GM18511 (cell line): Measurements from ENCODE around the gene TTC34.
"Not testable (repeated sequence)": the region's sequence is repeated elsewhere in the genome, so short reads cannot be mapped to it uniquely, and the experiment has no call there.

Experiments
- ATAC-seq: cut with Tn5 transposase; IDR thresholded peaks from one replicate; pipeline ENCODE4 v1.9.1; 2021; ENCODE audit warnings: mild to moderate bottlenecking, moderate library complexity; ENCODE audit not compliant: unreplicated experiment

Gene TTC34

DNA sequence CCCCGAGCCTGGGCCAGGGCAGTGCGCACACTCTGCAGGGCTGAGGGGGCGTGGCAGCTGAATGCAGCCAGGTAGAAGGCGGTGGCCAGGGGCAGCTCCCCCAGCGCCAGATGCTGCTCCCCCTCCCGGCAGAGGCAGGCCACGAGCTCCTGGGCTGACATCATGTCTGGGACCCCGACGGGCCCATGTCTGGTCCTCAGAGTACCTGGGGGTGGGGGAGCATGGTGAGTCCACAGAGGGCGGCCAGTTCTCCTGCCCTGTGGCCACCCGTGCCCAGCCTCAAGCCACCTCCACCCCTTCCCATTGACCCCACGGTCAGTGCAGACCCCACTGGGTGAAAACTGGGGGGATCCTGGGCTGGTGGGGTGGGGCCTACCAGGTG, 838 bp downstream of the TTC34 start:
- ATAC-seq, result no peak

GRCh38 chr1:2799811-2800663, 1.5 kb downstream of the TTC34 start:
- no peak for ATAC-seq

- ATAC-seq, result not testable (repeated sequence)
These were observed 2.5 kb downstream of the TTC34 start for GRCh38 chr1:2798958-2799357.

DNA sequence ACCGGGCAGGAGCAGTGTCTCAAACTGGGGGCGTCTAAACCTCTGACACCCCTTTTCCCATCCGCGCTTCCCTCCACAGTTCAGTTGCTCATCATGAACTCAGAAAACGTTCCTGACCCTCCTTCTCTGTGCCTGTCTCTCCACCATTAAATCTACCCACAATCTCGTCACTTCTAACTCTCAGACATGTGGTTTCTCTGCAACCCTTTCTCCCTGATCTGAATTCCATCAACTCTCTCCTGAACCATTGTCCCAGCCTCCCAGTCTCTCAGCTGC, 3.8 kb downstream of the TTC34 start:
- no peak for ATAC-seq

DNA sequence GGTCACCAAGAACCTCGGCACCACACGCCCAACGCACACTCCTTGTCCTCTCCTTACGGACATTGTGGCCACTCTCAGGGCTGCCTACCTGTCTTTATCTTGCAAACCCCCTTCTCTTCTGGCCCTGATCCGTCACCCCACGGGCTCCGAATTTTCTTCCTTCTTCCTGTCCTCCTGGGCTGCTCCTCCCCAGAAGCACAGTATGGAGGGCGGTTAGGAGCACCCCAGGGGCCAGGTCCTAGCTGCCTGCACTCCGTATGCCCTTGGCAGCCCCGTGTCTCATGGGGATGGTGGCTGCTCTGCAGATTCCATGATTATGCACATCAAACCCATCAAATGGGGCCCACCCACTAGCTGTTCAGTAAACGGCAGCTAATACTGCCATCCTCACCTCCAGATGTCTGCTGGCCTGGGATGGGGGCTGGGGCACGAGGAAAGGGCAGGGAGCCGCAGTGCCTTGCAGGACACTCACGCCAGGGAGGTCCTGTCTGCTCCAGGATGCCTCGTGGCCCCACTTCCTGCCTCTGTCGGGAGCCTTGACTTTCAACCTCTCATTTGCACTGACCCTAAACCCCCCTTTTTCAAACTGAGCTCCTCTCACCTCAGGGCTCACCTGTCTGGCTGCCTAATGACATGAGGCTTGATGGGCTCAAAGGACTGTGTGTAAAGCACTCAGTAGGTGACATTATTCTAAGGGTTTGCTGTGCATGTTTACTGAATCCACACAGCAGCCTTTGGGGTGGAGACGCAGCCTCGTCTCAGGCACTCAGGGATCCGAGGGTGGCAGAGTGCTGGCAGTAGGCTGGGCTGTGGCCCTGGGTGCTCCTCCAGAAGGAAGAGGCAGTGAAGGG, 4.4 kb downstream of the TTC34 start:
- no peak for ATAC-seq

- no peak for ATAC-seq
These were observed 5.6 kb downstream of the TTC34 start for GRCh38 chr1:2795926-2796325.

DNA sequence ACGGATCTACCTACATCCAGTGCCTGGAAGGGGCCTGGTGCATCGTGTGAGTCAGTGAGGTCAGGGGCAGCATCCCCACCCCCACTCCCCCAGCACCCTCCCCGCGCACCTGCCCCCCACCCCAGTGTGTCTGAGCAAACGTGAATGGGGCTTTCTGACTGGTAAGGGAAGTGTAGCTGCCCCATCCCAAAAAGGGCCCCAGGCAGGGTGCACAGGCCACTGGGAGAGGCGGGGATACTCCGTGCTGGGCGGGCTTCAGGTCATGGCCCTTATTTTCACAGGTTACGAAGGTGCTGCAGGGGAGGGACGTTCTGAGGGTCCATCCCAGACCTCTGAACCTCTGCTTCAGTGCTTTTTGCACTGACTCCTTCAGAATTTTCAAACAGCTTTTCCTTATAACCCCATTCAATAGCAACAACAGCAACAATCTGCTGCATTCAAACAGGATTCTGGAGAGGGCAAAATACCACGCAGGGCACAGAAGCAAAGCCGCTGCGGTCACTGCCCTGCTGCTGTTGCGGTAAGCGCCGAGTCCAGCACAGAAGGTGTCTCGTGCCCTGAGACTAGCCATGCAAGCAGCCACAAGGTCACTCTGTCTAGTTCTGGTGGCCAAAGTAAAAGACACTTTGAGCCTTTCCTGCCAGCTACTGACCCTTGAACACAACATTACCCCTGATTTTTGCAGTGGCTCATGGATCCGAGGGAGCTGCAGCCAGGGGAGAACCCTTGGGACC, 10.3 kb downstream of the TTC34 start:
- ATAC-seq, result no peak

DNA sequence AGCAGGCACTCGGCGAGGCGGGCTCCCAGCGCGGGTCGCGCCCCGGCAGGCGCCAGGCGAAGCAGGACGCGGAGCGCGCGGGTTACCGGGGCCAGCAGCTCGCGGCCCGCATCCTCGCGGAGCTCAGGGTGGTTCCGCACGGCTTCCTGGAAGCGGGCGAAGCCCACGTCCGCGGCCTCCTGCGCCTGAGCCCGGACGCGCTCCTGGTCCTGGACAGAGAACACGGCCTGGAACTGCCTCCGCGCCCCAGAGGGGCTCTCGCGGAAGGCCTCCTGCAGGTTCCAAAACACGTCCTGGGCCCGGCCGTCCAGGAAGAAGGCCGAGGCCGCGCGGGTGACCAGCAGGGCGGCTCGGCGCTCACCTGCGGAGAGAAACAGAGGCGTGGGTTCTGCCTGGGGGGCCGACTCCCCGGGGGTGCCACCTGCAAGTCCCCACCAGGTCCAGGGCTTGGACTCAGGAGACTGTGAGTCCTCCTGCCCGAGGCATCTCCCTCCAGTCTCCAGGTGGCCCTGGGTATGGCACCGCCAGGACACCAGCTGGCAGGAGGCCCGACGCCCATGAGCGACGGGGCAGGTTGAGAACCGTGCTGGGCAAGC, 11.4 kb downstream of the TTC34 start:
- no peak for ATAC-seq

- ATAC-seq, result no peak
These were observed 12.1 kb downstream of the TTC34 start for GRCh38 chr1:2789164-2789985.

- no peak for ATAC-seq
These were observed 12.9 kb downstream of the TTC34 start for GRCh38 chr1:2788506-2789163.

- ATAC-seq, result no peak
These were observed 14.2 kb downstream of the TTC34 start for GRCh38 chr1:2787163-2787911.

GRCh38 chr1:2786329-2787162, 14.9 kb downstream of the TTC34 start:
- no peak for ATAC-seq

- ATAC-seq, result no peak
These were observed 15.7 kb downstream of the TTC34 start for GRCh38 chr1:2785631-2786328.

GRCh38 chr1:2784854-2785630, 16.5 kb downstream of the TTC34 start:
- no peak for ATAC-seq

GRCh38 chr1:2783435-2784397, 17.8 kb downstream of the TTC34 start:
- no peak for ATAC-seq

DNA sequence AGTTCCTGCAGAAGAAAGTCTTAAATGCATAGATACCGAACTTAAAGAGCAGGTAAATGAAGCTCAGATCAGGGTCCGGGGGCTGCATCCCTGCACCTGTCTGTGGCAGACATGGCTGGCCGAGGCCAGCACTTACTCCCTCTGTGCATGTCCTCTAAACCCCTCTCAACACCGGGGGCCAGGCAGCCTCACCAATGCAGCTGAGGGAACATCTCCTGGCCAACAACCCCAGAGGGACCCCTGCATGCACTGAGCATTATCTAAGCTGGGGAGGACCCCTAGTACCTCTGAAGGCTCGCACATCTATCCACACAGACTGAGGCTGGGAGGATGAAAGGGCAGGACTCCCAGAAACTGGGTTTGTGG, 18.4 kb downstream of the TTC34 start:
- ATAC-seq, result no peak
